Fibroblast of lung (primary cell): ENCODE measurements around the gene CCDC171.

ENCODE experiments used
- CTCF ChIP-seq, 2 donors: IDR thresholded peaks in 1 of 2; conservative IDR thresholded peaks in 1 of 2; 1 replicate in 1 of 2; 2 replicates in 1 of 2; pipeline ENCODE4 v1.5.1; 2011 to 2012; ENCODE audit warnings: low read length in 2 of 2, control low read depth in 1 of 2, inconsistent platforms in 1 of 2, low read depth in 1 of 2, mild to moderate bottlenecking in 1 of 2
- EZH2 ChIP-seq: IDR thresholded peaks from 2 replicates; pipeline ENCODE4 v1.5.1; 2012; ENCODE audit warnings: low read length, control low read depth, mild to moderate bottlenecking; ENCODE audit errors: missing control alignments

DNA sequence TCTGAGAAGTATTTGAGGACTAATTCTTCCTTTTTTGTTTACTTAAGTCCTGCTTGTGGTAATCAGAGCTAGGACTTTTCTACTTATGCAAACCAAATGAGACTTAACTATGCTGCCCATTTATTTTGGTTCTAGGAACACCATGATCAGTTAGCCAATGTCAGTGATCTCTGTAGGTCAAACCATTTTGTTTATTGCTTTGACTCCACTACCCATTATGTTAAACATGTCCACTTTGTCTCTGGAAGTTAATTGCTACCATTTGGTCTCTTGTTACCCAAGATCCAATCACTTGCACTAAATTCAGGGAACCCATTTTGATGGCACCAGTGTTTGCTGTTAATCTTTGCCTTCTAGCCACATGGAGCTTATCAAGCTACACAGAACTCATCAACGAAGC is 161.9 kb downstream of the CCDC171 start:
- TF ChIP-seq CTCF (conservative IDR thresholded peaks at IDR 0.05 in 1 of 2, IDR thresholded peaks at IDR 0.05 in 1 of 2; ENCODE audit: low read depth in 1 of 2, low read length in 2 of 2) (no peak), EZH2 (no peak)
